Measurements from ENCODE around the gene CCDC85C. TPM values are rescaled to one million over a fixed set of nuclear protein-coding genes. Genes with fewer than 3 reads are reported as not detected.

Gene CCDC85C
- total RNA-seq, 1 donor = 11.2 TPM

GRCh38 chr14:99571303-99571986 lies 32.6 kb downstream of the CCDC85C start:
- DNase-seq (ENCODE audit: low read depth) = no peak
- no peak for TF ChIP-seq CTCF (IDR thresholded peaks at IDR 0.05; ENCODE audit: insufficient read depth, low read depth, low read length)
- no peak overlapping the region for H3K4me3 ChIP-seq (ENCODE audit: low read depth, low read length)

- TF ChIP-seq CTCF (IDR thresholded peaks at IDR 0.05; ENCODE audit: insufficient read depth, low read depth, low read length) = no peak
- no peak for DNase-seq (ENCODE audit: low read depth)
- no peak overlapping the region for H3K4me3 ChIP-seq (ENCODE audit: low read depth, low read length)
Measured at GRCh38 chr14:99570544-99571302, 33.3 kb downstream of the CCDC85C start.

- no peak for TF ChIP-seq CTCF (IDR thresholded peaks at IDR 0.05; ENCODE audit: insufficient read depth, low read depth, low read length)
- no peak for DNase-seq (ENCODE audit: low read depth)
- no peak overlapping the region for H3K4me3 ChIP-seq (ENCODE audit: low read depth, low read length)
Measured at GRCh38 chr14:99569725-99570543, 34.1 kb downstream of the CCDC85C start.

GRCh38 chr14:99568567-99569560 lies 35.1 kb downstream of the CCDC85C start:
- no peak for TF ChIP-seq CTCF (IDR thresholded peaks at IDR 0.05; ENCODE audit: insufficient read depth, low read depth, low read length)

GRCh38 chr14:99566390-99567354 lies 37.3 kb downstream of the CCDC85C start:
- TF ChIP-seq CTCF (IDR thresholded peaks at IDR 0.05; ENCODE audit: insufficient read depth, low read depth, low read length) = no peak
- no peak for DNase-seq (ENCODE audit: low read depth)
- H3K4me3 ChIP-seq (ENCODE audit: low read depth, low read length) = no peak overlapping the region

More at GRCh38 chr14:99568567-99569560, 35.1 kb downstream of the CCDC85C start:
- peak; percentile 78 for DNase-seq (ENCODE audit: low read depth)
- H3K4me3 ChIP-seq (ENCODE audit: low read depth, low read length) = no peak overlapping the region
